Measurements from ENCODE around the gene CNGB1. TPM values are rescaled to one million over a fixed set of nuclear protein-coding genes. Genes with fewer than 3 reads are reported as not detected.

Gene CNGB1
- total RNA-seq, 4 donors from 2014 or later = 0.14 to 1.9 (median 0.87) TPM

DNA sequence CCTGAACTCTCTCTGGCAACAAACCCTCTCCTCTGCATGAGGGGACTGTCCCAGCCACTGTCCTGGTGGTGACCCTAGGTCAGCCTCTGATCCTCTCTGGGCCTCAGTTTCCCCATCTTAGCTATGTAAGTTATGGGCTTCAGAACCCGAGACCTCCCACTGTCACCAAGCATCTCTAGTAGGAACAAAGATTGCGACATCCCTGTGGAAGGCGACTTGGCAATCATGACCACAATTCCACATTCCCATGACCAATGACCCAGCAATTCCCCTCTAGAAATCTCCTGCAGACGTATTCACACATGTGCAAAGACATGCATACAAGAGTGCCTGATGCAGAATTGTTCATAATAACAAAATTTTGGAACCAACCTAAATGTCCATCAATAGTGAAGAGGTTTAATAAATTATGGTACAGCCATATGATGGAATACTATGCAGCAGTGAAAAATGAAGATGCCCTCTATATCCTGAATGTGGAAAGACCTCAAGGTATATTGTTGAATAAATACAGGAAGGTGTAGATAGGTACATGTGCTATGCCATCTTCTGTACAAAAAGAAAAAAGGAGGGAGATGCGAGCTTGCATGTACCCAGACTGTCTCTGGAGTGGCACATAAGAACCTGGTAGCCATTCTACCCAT is 21.2 kb downstream of the CNGB1 start:
- H3K4me3 ChIP-seq = no peak overlapping the region
- intact Hi-C loops (cut with DNase I; ENCODE audit: low total_unique reads) (no loop called here), in situ Hi-C loops (cut with MboI; ENCODE audit: low pct_ligation_motif_present in 1 of 4, low pct_unique_long_range_greater_than_20kb in 1 of 4, low sequenced_read_pairs in 3 of 4) (no loop called here)
- WGBS, 2 donors (ENCODE audit: low coverage in 1 of 2) = 75 to 90% methylated on average over 2 to 5 of the region's 5 CpGs
- H3K36me3 ChIP-seq = no peaks in the 10 kb centered on the region
- no peak for DNase-seq
- TF ChIP-seq EP300 (IDR thresholded peaks at IDR 0.05; ENCODE audit: low read depth) (no peak), POLR2A (IDR thresholded peaks at IDR 0.05) (no peak), CTCF (IDR thresholded peaks at IDR 0.05) (no peak), POLR2AphosphoS5 (IDR thresholded peaks at IDR 0.05) (no peak)
- no peaks in the 10 kb centered on the region for H3K4me1 ChIP-seq
- no peaks in the 10 kb centered on the region for H3K9me3 ChIP-seq
- peaks cover 10% of the 10 kb centered on the region for H3K27me3 ChIP-seq
- H3K27ac ChIP-seq = no peak overlapping the region

- in situ Hi-C loops (cut with MboI; ENCODE audit: low pct_ligation_motif_present in 1 of 4, low pct_unique_long_range_greater_than_20kb in 1 of 4, low sequenced_read_pairs in 3 of 4) = no loop called here
- peaks cover 10% of the 10 kb centered on the region for H3K27me3 ChIP-seq
- WGBS, 2 donors (ENCODE audit: low coverage in 1 of 2) = 0 to 18% methylated on average over 2 of the region's 2 CpGs
- no peak for DNase-seq
- H3K4me1 ChIP-seq = no peaks in the 10 kb centered on the region
- H3K4me3 ChIP-seq = no peak overlapping the region
- no peak for TF ChIP-seq EP300 (IDR thresholded peaks at IDR 0.05; ENCODE audit: low read depth)
- no peak for TF ChIP-seq POLR2A (IDR thresholded peaks at IDR 0.05)
- no peaks in the 10 kb centered on the region for H3K36me3 ChIP-seq
- no peak overlapping the region for H3K27ac ChIP-seq
- no peaks in the 10 kb centered on the region for H3K9me3 ChIP-seq
- intact Hi-C loops (cut with DNase I; ENCODE audit: low total_unique reads) = no loop called here
These were observed 21.9 kb downstream of the CNGB1 start for GRCh38 chr16:57949013-57949412.

DNA sequence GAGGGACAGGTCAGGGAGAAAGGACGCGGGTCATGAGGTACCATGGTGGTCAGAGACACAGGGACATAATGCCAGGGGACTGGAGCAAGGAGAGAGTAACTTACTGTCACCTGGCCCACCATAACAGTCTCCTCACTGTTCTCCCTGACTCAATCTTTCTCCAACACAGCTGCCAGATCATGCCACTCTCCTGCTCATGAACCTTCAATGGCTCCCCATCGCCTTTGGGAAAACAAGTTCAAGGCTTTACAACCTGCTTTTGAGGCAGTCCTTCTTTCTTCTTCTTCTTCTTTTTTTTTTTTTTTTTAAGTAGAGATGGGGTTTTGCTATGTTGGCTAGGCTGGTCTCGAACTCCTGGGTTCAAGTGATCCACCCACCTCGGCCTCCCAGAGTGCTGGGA is 22.9 kb downstream of the CNGB1 start:
- Histone ChIP-seq H3K9me3 (no peaks in the 10 kb centered on the region), H3K27me3 (peaks cover 10% of the 10 kb centered on the region), H3K27ac (no peak overlapping the region), H3K4me3 (no peak overlapping the region), H3K36me3 (no peaks in the 10 kb centered on the region), H3K4me1 (no peaks in the 10 kb centered on the region)
- DNase-seq = no peak
- no peak for TF ChIP-seq POLR2AphosphoS5 (IDR thresholded peaks at IDR 0.05)
- TF ChIP-seq CTCF (IDR thresholded peaks at IDR 0.05) = no peak
- TF ChIP-seq EP300 (IDR thresholded peaks at IDR 0.05; ENCODE audit: low read depth) = no peak
- TF ChIP-seq POLR2A (IDR thresholded peaks at IDR 0.05) = no peak
- 85 to 89% methylated on average over 1 to 5 of the region's 5 CpGs for WGBS, 2 donors (ENCODE audit: low coverage in 1 of 2)
- in situ Hi-C loops (cut with MboI; ENCODE audit: low pct_ligation_motif_present in 1 of 4, low pct_unique_long_range_greater_than_20kb in 1 of 4, low sequenced_read_pairs in 3 of 4) (no loop called here), intact Hi-C loops (cut with DNase I; ENCODE audit: low total_unique reads) (no loop called here)

DNA sequence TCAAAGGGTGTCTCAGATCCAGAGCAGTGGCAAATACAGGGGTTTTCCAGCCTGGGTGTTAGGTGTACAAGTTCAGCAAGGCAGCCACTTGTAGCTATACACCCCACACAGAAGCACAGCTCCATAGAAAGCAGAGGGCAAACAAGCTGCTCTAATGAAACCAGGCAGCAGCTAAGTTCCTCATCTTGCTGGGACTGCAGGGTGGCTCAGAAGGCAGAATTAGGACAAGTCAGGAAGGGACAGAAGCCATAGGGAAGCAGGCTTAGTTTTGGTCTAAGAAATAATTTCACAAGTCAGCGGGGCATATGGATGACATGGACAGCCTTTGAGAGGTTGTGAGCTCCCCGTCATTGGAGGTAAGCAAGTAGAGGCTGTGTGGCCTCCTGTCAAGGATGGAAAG is 23.7 kb downstream of the CNGB1 start:
- DNase-seq = no peak
- no peak overlapping the region for H3K27ac ChIP-seq
- intact Hi-C loops (cut with DNase I; ENCODE audit: low total_unique reads) = no loop called here
- WGBS, 2 donors (ENCODE audit: low coverage in 1 of 2) = 67 to 72% methylated on average over 1 to 2 of the region's 2 CpGs
- H3K36me3 ChIP-seq = no peaks in the 10 kb centered on the region
- H3K9me3 ChIP-seq = no peaks in the 10 kb centered on the region
- peaks cover 10% of the 10 kb centered on the region for H3K27me3 ChIP-seq
- TF ChIP-seq CTCF (IDR thresholded peaks at IDR 0.05) (no peak), POLR2AphosphoS5 (IDR thresholded peaks at IDR 0.05) (no peak), POLR2A (IDR thresholded peaks at IDR 0.05) (no peak), EP300 (IDR thresholded peaks at IDR 0.05; ENCODE audit: low read depth) (no peak)
- in situ Hi-C loops (cut with MboI; ENCODE audit: low pct_ligation_motif_present in 1 of 4, low pct_unique_long_range_greater_than_20kb in 1 of 4, low sequenced_read_pairs in 3 of 4) = no loop called here
- no peaks in the 10 kb centered on the region for H3K4me1 ChIP-seq
- no peak overlapping the region for H3K4me3 ChIP-seq
